ENCODE results near the gene EFCAB11. TPM values are rescaled to one million over a fixed set of nuclear protein-coding genes. Genes with fewer than 3 reads are reported as not detected.

Gene EFCAB11
- total RNA-seq, 2 experiments from 2014 or later: 0.36 to 0.47 TPM

GRCh38 chr14:89912221-89912620 is 42.3 kb downstream of the EFCAB11 start:
- Mint-ChIP-seq H3K4me3 (no peak overlapping the region), H3K9me3 (no peaks in the 10 kb centered on the region), H3K36me3 (ENCODE audit: low read depth) (no peaks in the 10 kb centered on the region), H3K27me3 (peaks cover 13% of the 10 kb centered on the region), H3K27ac (no peak overlapping the region), H3K4me1 (ENCODE audit: low read depth) (peaks cover 4% of the 10 kb centered on the region)
- H3K36me3 ChIP-seq (ENCODE audit: insufficient read depth, low read length): no peaks in the 10 kb centered on the region
- no peak overlapping the region for H3K4me3 ChIP-seq (ENCODE audit: low read length)
- H3K27ac ChIP-seq (ENCODE audit: low read depth in 1 of 2, low read length in 2 of 2): no peak overlapping the region
- ATAC-seq (ENCODE audit: poor library complexity) (no peak), DNase-seq (no peak)
- intact Hi-C loops (cut with DNase I, micrococcal nuclease): loop anchor here (5.0 to 10.0 kb wide), 2 partner anchors 147 to 1420 kb away; no protein-coding TSS in a partner anchor
- ChIA-PET CTCF (interaction anchor here (1.1 kb wide), 1 partner anchor 9 kb away, joined by 3 read pairs; no protein-coding TSS in a partner anchor), POLR2A (no interaction called here)
- no peaks in the 10 kb centered on the region for H3K4me1 ChIP-seq (ENCODE audit: insufficient read depth, low read length)
- TF ChIP-seq CTCF (IDR thresholded peaks at IDR 0.05): no peak
- H3K9me3 ChIP-seq (ENCODE audit: control insufficient read depth in 1 of 2, insufficient read depth in 1 of 2, low read length in 2 of 2): no peaks in the 10 kb centered on the region
- H3K27me3 ChIP-seq (ENCODE audit: control insufficient read depth in 1 of 2, insufficient read depth in 2 of 2, low read length in 2 of 2): no peaks in the 10 kb centered on the region

GRCh38 chr14:89911010-89911919 is 43.3 kb downstream of the EFCAB11 start:
- H3K4me3 Mint-ChIP-seq: no peak overlapping the region

GRCh38 chr14:89910691-89911009 is 43.9 kb downstream of the EFCAB11 start:
- Histone ChIP-seq H3K36me3 (ENCODE audit: insufficient read depth, low read length) (no peaks in the 10 kb centered on the region), H3K27ac (ENCODE audit: low read depth in 1 of 2, low read length in 2 of 2) (no peak overlapping the region), H3K4me1 (ENCODE audit: insufficient read depth, low read length) (no peaks in the 10 kb centered on the region), H3K27me3 (ENCODE audit: control insufficient read depth in 1 of 2, insufficient read depth in 2 of 2, low read length in 2 of 2) (no peaks in the 10 kb centered on the region), H3K9me3 (ENCODE audit: control insufficient read depth in 1 of 2, insufficient read depth in 1 of 2, low read length in 2 of 2) (no peaks in the 10 kb centered on the region), H3K4me3 (ENCODE audit: low read length) (no peak overlapping the region)
- Mint-ChIP-seq H3K4me1 (ENCODE audit: low read depth) (peaks cover 4% of the 10 kb centered on the region), H3K9me3 (no peaks in the 10 kb centered on the region), H3K4me3 (no peak overlapping the region), H3K36me3 (ENCODE audit: low read depth) (no peaks in the 10 kb centered on the region), H3K27ac (no peak overlapping the region), H3K27me3 (peaks cover 11% of the 10 kb centered on the region)
- DNase-seq (no peak), ATAC-seq (ENCODE audit: poor library complexity) (no peak)
- intact Hi-C loops (cut with DNase I, micrococcal nuclease): loop anchor here (5.0 to 10.0 kb wide), 2 partner anchors 146 to 1418 kb away; no protein-coding TSS in a partner anchor
- no peak for TF ChIP-seq CTCF (IDR thresholded peaks at IDR 0.05)
- CTCF ChIA-PET: interaction anchor here (1.0 kb wide), 1 partner anchor 13 kb away, joined by 3 read pairs; no protein-coding TSS in a partner anchor
- POLR2A ChIA-PET: no interaction called here

More at GRCh38 chr14:89911010-89911919, 43.3 kb downstream of the EFCAB11 start:
- DNase-seq (peak in 2 of 14 experiments; percentile 8 to 27), ATAC-seq (ENCODE audit: poor library complexity) (no peak)
- no peaks in the 10 kb centered on the region for H3K36me3 Mint-ChIP-seq (ENCODE audit: low read depth)
- Histone ChIP-seq H3K27ac (ENCODE audit: low read depth in 1 of 2, low read length in 2 of 2) (no peak overlapping the region), H3K4me3 (ENCODE audit: low read length) (no peak overlapping the region), H3K9me3 (ENCODE audit: control insufficient read depth in 1 of 2, insufficient read depth in 1 of 2, low read length in 2 of 2) (no peaks in the 10 kb centered on the region), H3K36me3 (ENCODE audit: insufficient read depth, low read length) (no peaks in the 10 kb centered on the region), H3K4me1 (ENCODE audit: insufficient read depth, low read length) (no peaks in the 10 kb centered on the region), H3K27me3 (ENCODE audit: control insufficient read depth in 1 of 2, insufficient read depth in 2 of 2, low read length in 2 of 2) (no peaks in the 10 kb centered on the region)
- H3K27me3 Mint-ChIP-seq: peaks cover 13% of the 10 kb centered on the region
- intact Hi-C loops (cut with DNase I, micrococcal nuclease): loop anchor here (5.0 to 10.0 kb wide), 2 partner anchors 146 to 1419 kb away; no protein-coding TSS in a partner anchor
- ChIA-PET POLR2A (interaction anchor here (0.6 kb wide), 1 partner anchor 42 kb away, joined by 4 read pairs; no protein-coding TSS in a partner anchor), CTCF (interaction anchor here (1.0 kb wide), 1 partner anchor 12 kb away, joined by 3 read pairs; no protein-coding TSS in a partner anchor)
- H3K9me3 Mint-ChIP-seq: no peaks in the 10 kb centered on the region
- no peak overlapping the region for H3K27ac Mint-ChIP-seq
- peaks cover 4% of the 10 kb centered on the region for H3K4me1 Mint-ChIP-seq (ENCODE audit: low read depth)
- no peak for TF ChIP-seq CTCF (IDR thresholded peaks at IDR 0.05)
